ENCODE data around the gene JSRP1. TPM values are rescaled to one million over a fixed set of nuclear protein-coding genes. Genes with fewer than 3 reads are reported as not detected.

JSRP1 gene
- total and polyA plus RNA-seq, 10 of the 15 experiments (the other 5 are each of a cell fraction or from before 2014, with no cell fraction given) = 0.41 to 0.91 (median 0.49) TPM; not detected in 7

- no peak for TF ChIP-seq E2F8 (IDR thresholded peaks at IDR 0.05; ENCODE audit: low read depth, partially characterized antibody)
- no peak for TF ChIP-seq HDAC2 (IDR thresholded peaks at IDR 0.05)
- TF ChIP-seq MEF2A (IDR thresholded peaks at IDR 0.05; ENCODE audit: insufficient read depth, low read depth, low read length) = no peak
- no peak for TF ChIP-seq CHD1 (IDR thresholded peaks at IDR 0.05; ENCODE audit: low read depth, low read length)
Observed at GRCh38 chr19:2221250-2221831, 34.9 kb downstream of the JSRP1 start (continued).

GRCh38 chr19:2219726-2220125 lies 36.5 kb downstream of the JSRP1 start:
- in situ Hi-C loops (cut with MboI) = no loop called here
- no peak for TF ChIP-seq CREB1 (IDR thresholded peaks at IDR 0.05; ENCODE audit: low read depth)
- TF ChIP-seq MLLT1 (IDR thresholded peaks at IDR 0.05) = no peak
- no peak for TF ChIP-seq PKNOX1 (IDR thresholded peaks at IDR 0.05)
- TF ChIP-seq TBL1XR1 (IDR thresholded peaks at IDR 0.05; ENCODE audit: low read depth, low read length) = no peak
- TF ChIP-seq ZNF274 (IDR thresholded peaks at IDR 0.05; ENCODE audit: insufficient read depth, insufficient read length) = no peak
- no peak for TF ChIP-seq RFX5 (IDR thresholded peaks at IDR 0.05; ENCODE audit: low read depth, low read length)
- no peak for TF ChIP-seq RAD21 (IDR thresholded peaks at IDR 0.05; ENCODE audit: insufficient read depth, low read depth, low read length)
- TF ChIP-seq NFXL1 (IDR thresholded peaks at IDR 0.05; ENCODE audit: borderline replicate concordance) = no peak
- no peak for TF ChIP-seq USF2 (IDR thresholded peaks at IDR 0.05; ENCODE audit: borderline replicate concordance, low read depth, low read length)
- no peak for TF ChIP-seq DPF2 (IDR thresholded peaks at IDR 0.05)
- no peak for TF ChIP-seq TARDBP (IDR thresholded peaks at IDR 0.05; ENCODE audit: borderline replicate concordance)
- TF ChIP-seq RBBP5 (conservative IDR thresholded peaks at IDR 0.05) = no peak
- no peak for TF ChIP-seq ZZZ3 (IDR thresholded peaks at IDR 0.05; ENCODE audit: control insufficient read depth, insufficient read length, low read depth)
- TF ChIP-seq BHLHE40 (IDR thresholded peaks at IDR 0.05; ENCODE audit: borderline replicate concordance in 1 of 2, low read depth in 2 of 2, low read length in 1 of 2) = no peak
- no peak for TF ChIP-seq RB1 (IDR thresholded peaks at IDR 0.05; ENCODE audit: borderline replicate concordance)

More at GRCh38 chr19:2219726-2220125, 36.5 kb downstream of the JSRP1 start:
- intact Hi-C loops (cut with micrococcal nuclease; ENCODE audit: unreplicated experiment) = no loop called here
- Histone ChIP-seq H3K27ac (ENCODE audit: control insufficient read depth, insufficient read depth) (no peak overlapping the region), H3K9ac (ENCODE audit: control insufficient read depth, insufficient read depth, low read length) (no peak overlapping the region), H3K27me3 (replicated peaks in 1 of 2; ENCODE audit: control insufficient read depth in 2 of 2, insufficient read depth in 2 of 2, low read length in 1 of 2) (no peaks in the 10 kb centered on the region), H3K79me2 (ENCODE audit: control insufficient read depth, insufficient read depth, low read length) (no peaks in the 10 kb centered on the region), H2AFZ (ENCODE audit: control insufficient read depth, low read depth, low read length) (no peak overlapping the region), H3K9me3 (replicated peaks; ENCODE audit: control insufficient read depth, insufficient read depth, low read length) (no peaks in the 10 kb centered on the region), H3K4me3 (no peak overlapping the region), H3K36me3 (ENCODE audit: control insufficient read depth in 2 of 2, insufficient read depth in 2 of 2, low read length in 1 of 2) (peaks cover 24 to 59% of the 10 kb centered on the region in 2 experiments; a peak in 3 of 4 replicates), H3K4me1 (ENCODE audit: control insufficient read depth, insufficient read depth, low read length) (peaks cover 5% of the 10 kb centered on the region), H3K4me2 (ENCODE audit: control insufficient read depth, insufficient read depth) (no peak overlapping the region), H4K20me1 (ENCODE audit: control insufficient read depth, insufficient read depth) (no peaks in the 10 kb centered on the region)
- ChIA-PET RAD21 (ENCODE audit: unreplicated experiment) (no interaction called here), SMC1A (ENCODE audit: uncharacterized antibody, unreplicated experiment) (no interaction called here), POLR2A (no interaction called here), CTCF (no interaction called here)
- ATAC-seq (no peak), DNase-seq (ENCODE audit: low read depth, low spot score) (no peak), FAIRE-seq (no peak)
- BruUV-seq (replicated peaks) = no TSS peak
- WGBS (ENCODE audit: insufficient coverage, insufficient replicate concordance, low lambda C conversion rate, missing lambda C conversion rate) = over 99% methylated on average over 15 of the region's 21 CpGs

Measured in GM12878 (cell line).